Measurements from ENCODE around the gene SPC24.

- no peak for TF ChIP-seq POLR2AphosphoS5 (IDR thresholded peaks at IDR 0.05)
- no peak for TF ChIP-seq CTCF (IDR thresholded peaks at IDR 0.05)
These were observed 10.1 kb downstream of the SPC24 start for GRCh38 chr19:11145536-11145924.

All from breast epithelium (tissue), 3 donors.